HCT116 (cell line): ENCODE measurements around the gene DNM3.

Source experiments
- EZH2phosphoT487 ChIP-seq: fragments of 200-600 bp; IDR thresholded peaks from 2 replicates; pipeline ENCODE4 v1.6.1; 2018; ENCODE audit warnings: antibody characterized with exemption, borderline replicate concordance
- POLR2A ChIP-seq: IDR thresholded peaks from 2 replicates; pipeline ENCODE4 v1.7.0; 2011; ENCODE audit warnings: borderline replicate concordance; ENCODE audit not compliant: insufficient read depth, insufficient read length; ENCODE audit errors: extremely low read depth
- TF ChIP-seq, protein P1 (sequence below), 3 experiments: fragments of 200-600 bp in 1 of 3; sonication (generic) in 1 of 3; IDR thresholded peaks in 2 of 3; conservative IDR thresholded peaks in 1 of 3; 2 replicates each; pipeline ENCODE4 v1.5.1; 2012 to 2017; ENCODE audit warnings: low read depth in 2 of 3, low read length in 2 of 3, antibody characterized with exemption in 1 of 3, borderline replicate concordance in 1 of 3, control low read depth in 1 of 3, mild to moderate bottlenecking in 1 of 3, mixed read lengths in 1 of 3, mixed run types in 1 of 3, moderate library complexity in 1 of 3; ENCODE audit not compliant: insufficient read depth in 1 of 3

DNA sequence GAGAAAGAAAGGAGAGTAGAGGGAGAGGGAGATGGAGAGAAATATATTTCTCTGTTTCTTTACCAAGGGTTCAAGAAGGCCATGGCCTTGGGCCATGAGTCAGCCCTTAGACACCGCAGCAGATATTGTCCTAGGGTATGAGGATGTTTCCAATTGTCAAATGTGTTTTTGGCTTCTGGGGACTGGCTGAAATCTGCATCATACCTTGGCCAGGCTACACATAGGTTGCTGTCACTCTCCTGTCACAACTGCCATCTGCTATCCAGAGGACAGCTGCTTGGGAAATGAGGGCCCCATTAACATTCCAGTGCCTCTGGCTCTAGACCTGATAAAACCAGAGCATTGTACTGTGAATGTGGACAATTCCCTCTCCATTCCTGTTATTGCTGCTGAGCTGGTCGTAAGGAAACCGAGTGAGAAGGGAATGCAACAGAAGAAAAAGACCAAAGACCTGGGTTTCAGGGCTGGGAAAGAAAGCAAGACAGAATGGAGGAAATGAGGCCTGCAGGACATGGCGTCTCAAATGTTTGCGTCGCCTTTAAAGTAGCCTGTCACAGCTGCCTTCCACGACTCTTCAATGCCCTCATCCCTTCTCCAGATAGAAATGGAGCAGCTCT, 611.3 kb downstream of the DNM3 start:
- TF ChIP-seq, protein P1, sequence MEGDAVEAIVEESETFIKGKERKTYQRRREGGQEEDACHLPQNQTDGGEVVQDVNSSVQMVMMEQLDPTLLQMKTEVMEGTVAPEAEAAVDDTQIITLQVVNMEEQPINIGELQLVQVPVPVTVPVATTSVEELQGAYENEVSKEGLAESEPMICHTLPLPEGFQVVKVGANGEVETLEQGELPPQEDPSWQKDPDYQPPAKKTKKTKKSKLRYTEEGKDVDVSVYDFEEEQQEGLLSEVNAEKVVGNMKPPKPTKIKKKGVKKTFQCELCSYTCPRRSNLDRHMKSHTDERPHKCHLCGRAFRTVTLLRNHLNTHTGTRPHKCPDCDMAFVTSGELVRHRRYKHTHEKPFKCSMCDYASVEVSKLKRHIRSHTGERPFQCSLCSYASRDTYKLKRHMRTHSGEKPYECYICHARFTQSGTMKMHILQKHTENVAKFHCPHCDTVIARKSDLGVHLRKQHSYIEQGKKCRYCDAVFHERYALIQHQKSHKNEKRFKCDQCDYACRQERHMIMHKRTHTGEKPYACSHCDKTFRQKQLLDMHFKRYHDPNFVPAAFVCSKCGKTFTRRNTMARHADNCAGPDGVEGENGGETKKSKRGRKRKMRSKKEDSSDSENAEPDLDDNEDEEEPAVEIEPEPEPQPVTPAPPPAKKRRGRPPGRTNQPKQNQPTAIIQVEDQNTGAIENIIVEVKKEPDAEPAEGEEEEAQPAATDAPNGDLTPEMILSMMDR (IDR thresholded peaks at IDR 0.05 in 2 of 3, conservative IDR thresholded peaks at IDR 0.05 in 1 of 3; ENCODE audit: borderline replicate concordance in 1 of 3, insufficient read depth in 1 of 3, low read depth in 2 of 3, low read length in 2 of 3), result no peak
- TF ChIP-seq POLR2A (no peak), EZH2phosphoT487 (no peak)
